Esophagus squamous epithelium (tissue), 4 donors: Measurements from ENCODE around the gene CST8.

Source experiments
- POLR2A ChIP-seq, 4 donors: fragments of 450-650 bp; IDR thresholded peaks; one replicate each; pipeline ENCODE4 v1.6.1; 2017; ENCODE audit warnings: antibody characterized with exemption in 4 of 4, mild to moderate bottlenecking in 4 of 4, moderate library complexity in 3 of 4
- TF ChIP-seq, protein P1 (sequence below), 6 experiments: fragments of 450-650 bp in 4 of 6; fragments of 200-600 bp in 2 of 6; sonication (generic) in 2 of 6; IDR thresholded peaks; one replicate each; pipeline ENCODE4 v1.5.1; 2016 to 2019; ENCODE audit warnings: antibody characterized with exemption in 6 of 6, mild to moderate bottlenecking in 4 of 6, moderate library complexity in 4 of 6

DNA sequence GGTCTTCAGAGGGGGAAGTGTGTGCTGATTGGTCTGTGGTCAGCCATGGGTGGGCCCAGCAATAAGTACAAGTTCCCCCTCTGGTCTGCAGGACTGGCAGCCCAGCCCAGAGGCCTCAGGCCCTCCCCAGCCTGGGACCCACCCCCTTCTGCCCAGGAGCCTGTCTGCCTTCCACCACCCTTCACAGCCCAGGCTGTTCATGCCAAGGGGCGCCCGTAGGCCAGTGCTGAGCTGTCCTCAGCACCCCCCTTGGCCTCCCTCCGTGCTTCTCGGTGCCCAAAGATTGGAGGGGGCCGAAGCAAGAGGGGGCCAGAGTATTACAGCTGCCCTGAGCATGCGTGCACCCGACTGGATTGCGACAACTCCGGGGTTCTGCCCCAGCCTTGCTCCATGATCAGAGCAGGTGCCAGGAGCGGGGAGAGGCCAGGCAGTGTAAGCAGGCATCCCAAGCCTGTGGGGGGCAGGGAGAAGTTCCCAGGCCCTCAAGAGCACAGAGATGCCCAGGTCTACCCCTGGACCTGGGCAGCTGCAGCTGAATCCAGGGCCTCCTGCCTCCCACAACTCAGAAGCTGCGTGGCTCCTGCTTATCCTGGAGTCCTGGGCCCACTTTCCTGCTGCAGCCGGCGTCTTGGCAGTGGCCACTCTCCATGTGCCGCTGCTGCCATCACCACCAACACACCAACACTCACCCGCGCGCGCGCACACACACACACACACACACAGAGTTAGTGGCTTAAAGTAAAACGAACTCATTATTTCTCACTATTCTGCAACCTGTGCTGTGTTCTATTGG is 44.1 kb downstream of the CST8 start:
- TF ChIP-seq POLR2A (IDR thresholded peaks at IDR 0.05): no peak
- TF ChIP-seq, protein P1, sequence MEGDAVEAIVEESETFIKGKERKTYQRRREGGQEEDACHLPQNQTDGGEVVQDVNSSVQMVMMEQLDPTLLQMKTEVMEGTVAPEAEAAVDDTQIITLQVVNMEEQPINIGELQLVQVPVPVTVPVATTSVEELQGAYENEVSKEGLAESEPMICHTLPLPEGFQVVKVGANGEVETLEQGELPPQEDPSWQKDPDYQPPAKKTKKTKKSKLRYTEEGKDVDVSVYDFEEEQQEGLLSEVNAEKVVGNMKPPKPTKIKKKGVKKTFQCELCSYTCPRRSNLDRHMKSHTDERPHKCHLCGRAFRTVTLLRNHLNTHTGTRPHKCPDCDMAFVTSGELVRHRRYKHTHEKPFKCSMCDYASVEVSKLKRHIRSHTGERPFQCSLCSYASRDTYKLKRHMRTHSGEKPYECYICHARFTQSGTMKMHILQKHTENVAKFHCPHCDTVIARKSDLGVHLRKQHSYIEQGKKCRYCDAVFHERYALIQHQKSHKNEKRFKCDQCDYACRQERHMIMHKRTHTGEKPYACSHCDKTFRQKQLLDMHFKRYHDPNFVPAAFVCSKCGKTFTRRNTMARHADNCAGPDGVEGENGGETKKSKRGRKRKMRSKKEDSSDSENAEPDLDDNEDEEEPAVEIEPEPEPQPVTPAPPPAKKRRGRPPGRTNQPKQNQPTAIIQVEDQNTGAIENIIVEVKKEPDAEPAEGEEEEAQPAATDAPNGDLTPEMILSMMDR (IDR thresholded peaks at IDR 0.05): no peak
